Measurements from ENCODE around the gene KCNMB4.

The KCNMB4 gene

DNA sequence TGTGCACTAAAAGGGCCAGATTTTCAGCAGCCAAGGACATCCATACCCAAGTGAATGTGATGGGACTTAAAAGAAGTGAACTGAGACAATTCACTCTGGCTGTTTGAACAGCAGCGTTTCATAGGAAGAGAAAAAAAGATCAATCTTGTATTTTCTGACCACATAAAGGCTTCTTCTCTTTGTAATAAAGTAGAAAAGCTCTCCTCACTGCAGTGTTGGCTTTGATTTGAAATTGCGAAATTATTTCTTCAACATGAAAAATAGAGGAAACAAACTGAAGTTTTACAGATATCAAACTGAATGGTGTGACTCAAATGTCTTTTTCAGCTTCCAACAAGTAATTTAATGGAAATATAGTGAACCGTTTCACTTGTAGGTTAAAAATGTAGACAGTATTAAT is 11.3 kb upstream of the KCNMB4 start:
- TF ChIP-seq, protein P1, sequence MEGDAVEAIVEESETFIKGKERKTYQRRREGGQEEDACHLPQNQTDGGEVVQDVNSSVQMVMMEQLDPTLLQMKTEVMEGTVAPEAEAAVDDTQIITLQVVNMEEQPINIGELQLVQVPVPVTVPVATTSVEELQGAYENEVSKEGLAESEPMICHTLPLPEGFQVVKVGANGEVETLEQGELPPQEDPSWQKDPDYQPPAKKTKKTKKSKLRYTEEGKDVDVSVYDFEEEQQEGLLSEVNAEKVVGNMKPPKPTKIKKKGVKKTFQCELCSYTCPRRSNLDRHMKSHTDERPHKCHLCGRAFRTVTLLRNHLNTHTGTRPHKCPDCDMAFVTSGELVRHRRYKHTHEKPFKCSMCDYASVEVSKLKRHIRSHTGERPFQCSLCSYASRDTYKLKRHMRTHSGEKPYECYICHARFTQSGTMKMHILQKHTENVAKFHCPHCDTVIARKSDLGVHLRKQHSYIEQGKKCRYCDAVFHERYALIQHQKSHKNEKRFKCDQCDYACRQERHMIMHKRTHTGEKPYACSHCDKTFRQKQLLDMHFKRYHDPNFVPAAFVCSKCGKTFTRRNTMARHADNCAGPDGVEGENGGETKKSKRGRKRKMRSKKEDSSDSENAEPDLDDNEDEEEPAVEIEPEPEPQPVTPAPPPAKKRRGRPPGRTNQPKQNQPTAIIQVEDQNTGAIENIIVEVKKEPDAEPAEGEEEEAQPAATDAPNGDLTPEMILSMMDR (IDR thresholded peaks at IDR 0.05): no peak
- Mint-ChIP-seq H3K4me1 (no peaks in the 10 kb centered on the region), H3K27ac (no peak overlapping the region), H3K27me3 (ENCODE audit: low read depth, poor library complexity) (no peaks in the 10 kb centered on the region), H3K4me3 (no peak overlapping the region), H3K9me3 (no peaks in the 10 kb centered on the region), H3K36me3 (ENCODE audit: low read depth) (peaks cover 21% of the 10 kb centered on the region)
- DNase-seq: no peak

DNA sequence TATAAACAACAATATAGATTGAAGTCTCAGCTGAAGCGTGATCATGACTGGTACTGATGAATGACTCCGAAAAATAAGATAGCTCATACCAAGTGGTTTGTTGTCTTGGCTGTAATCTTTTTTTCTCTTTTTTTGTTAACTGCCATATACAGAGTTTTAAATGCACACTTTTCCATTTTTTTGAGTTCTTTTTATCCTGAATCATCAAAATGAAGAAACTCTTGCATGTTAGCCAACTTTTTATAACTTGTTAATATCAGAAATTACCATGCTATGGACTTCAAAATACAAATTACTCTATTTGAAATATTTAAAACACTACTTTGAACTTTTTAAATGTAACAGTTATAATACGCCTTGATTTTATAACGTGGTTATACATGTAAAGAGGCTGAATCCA is 10.1 kb upstream of the KCNMB4 start:
- Mint-ChIP-seq H3K4me3 (no peak overlapping the region), H3K27me3 (ENCODE audit: low read depth, poor library complexity) (no peaks in the 10 kb centered on the region), H3K36me3 (ENCODE audit: low read depth) (peaks cover 21% of the 10 kb centered on the region), H3K4me1 (no peaks in the 10 kb centered on the region), H3K9me3 (no peaks in the 10 kb centered on the region), H3K27ac (no peak overlapping the region)
- TF ChIP-seq, protein P1 (IDR thresholded peaks at IDR 0.05): no peak
- no peak for DNase-seq

DNA sequence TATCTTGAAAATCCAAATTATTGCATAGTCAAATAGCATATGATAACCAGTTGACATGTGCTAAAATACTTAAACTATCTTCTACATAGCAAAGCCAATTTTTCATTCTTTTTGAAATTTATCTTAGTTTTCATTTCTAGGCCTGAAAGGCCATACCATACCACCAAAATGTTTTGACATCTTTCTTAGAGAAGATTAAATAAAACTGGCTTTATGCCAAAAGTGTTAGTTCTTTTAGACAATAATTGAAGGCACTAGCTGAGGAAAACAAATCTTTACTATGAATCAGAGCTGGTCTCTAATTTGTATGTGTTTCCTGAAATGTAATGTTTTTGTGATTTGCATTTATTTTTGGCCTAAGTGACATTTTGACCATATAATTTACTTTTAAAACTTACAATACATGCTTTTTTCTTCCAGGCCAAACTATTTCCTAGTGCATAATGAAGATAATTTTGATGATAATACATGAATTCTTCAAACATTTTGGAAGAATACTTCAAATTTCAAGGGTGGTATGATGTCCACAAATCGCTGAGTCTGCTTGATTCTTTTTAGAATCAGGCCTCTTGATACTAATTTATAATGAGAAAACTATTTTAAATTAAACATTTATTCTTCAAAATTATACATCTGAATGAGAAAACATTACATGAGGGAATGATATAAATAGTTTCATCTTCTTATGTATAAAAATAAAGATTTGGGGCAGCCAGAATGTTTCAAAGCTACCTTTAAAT is 6.5 kb upstream of the KCNMB4 start:
- no peak overlapping the region for H3K4me3 Mint-ChIP-seq
- no peak overlapping the region for H3K27ac Mint-ChIP-seq
- peaks cover under 1% of the 10 kb centered on the region for H3K4me1 Mint-ChIP-seq
- H3K36me3 Mint-ChIP-seq (ENCODE audit: low read depth): peaks cover 5% of the 10 kb centered on the region
- no peak for DNase-seq
- TF ChIP-seq, protein P1 (IDR thresholded peaks at IDR 0.05): no peak
- H3K9me3 Mint-ChIP-seq: peaks cover 3% of the 10 kb centered on the region
- H3K27me3 Mint-ChIP-seq (ENCODE audit: low read depth, poor library complexity): peaks cover 17% of the 10 kb centered on the region

DNA sequence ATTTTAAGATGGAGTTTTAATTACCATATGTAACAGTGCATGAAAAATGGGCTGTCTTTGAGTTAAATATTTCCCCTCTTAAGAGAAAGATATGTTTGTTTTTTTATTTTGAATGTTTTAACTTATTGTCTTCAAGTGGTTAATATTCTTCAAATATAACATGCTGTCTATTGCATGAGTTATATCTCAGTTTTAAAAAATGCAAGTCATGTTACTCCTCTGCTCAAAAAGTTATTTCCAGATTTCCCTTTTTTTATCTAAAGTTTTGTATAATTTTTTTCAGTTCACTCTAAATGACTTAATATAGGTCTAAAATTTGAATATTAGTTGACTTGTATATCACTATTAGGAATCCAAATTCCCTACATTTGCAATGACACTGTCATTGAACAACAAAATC is 5.9 kb upstream of the KCNMB4 start:
- TF ChIP-seq, protein P1 (IDR thresholded peaks at IDR 0.05): no peak
- no peak overlapping the region for H3K27ac Mint-ChIP-seq
- no peak for DNase-seq
- H3K27me3 Mint-ChIP-seq (ENCODE audit: low read depth, poor library complexity): peaks cover 23% of the 10 kb centered on the region
- H3K4me3 Mint-ChIP-seq: no peak overlapping the region
- peaks cover 6% of the 10 kb centered on the region for H3K4me1 Mint-ChIP-seq
- no peaks in the 10 kb centered on the region for H3K36me3 Mint-ChIP-seq (ENCODE audit: low read depth)
- peaks cover 3% of the 10 kb centered on the region for H3K9me3 Mint-ChIP-seq

GRCh38 chr12:70364695-70365397 is 1.2 kb upstream of the KCNMB4 start:
- Mint-ChIP-seq H3K9me3 (peaks cover 3% of the 10 kb centered on the region), H3K4me3 (peak overlapping the region; percentile 81), H3K27ac (no peak overlapping the region), H3K36me3 (ENCODE audit: low read depth) (no peaks in the 10 kb centered on the region), H3K4me1 (peaks cover 21% of the 10 kb centered on the region), H3K27me3 (ENCODE audit: low read depth, poor library complexity) (peaks cover 47% of the 10 kb centered on the region)
- no peak for DNase-seq
- TF ChIP-seq, protein P1 (IDR thresholded peaks at IDR 0.05): no peak

DNA sequence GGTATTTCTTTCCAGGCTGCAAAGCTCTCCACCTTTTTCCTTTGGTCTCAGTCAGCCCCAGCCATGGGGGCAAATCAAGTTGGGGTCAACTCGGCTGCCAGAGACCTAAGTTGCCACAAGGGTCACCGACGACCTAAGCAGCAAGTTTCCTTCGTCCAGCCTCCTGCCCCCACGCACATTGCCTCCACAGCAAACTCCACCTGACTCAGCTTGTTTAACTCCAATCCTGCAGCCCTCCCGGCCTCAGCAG is 767 bp upstream of the KCNMB4 start:
- peaks cover 47% of the 10 kb centered on the region for H3K27me3 Mint-ChIP-seq (ENCODE audit: low read depth, poor library complexity)
- H3K4me3 Mint-ChIP-seq: peak overlapping the region; percentile 81
- H3K36me3 Mint-ChIP-seq (ENCODE audit: low read depth): no peaks in the 10 kb centered on the region
- H3K27ac Mint-ChIP-seq: no peak overlapping the region
- peaks cover 3% of the 10 kb centered on the region for H3K9me3 Mint-ChIP-seq
- H3K4me1 Mint-ChIP-seq: peaks cover 21% of the 10 kb centered on the region
- TF ChIP-seq, protein P1 (IDR thresholded peaks at IDR 0.05): no peak
- no peak for DNase-seq
